Muscle of back (tissue), 13 donors: ENCODE measurements around the gene OR10K1. TPM values are rescaled to one million over a fixed set of nuclear protein-coding genes. Genes with fewer than 3 reads are reported as not detected.
A peak's percentile ranks its signal among the peaks of the same experiment; 100 is the strongest.
"Not testable (repeated sequence)": the region's sequence is repeated elsewhere in the genome, so short reads cannot be mapped to it uniquely, and the experiment has no call there.

Source experiments
- DNase-seq, 3 donors: peaks; one replicate each; pipeline versions ENCODE4 v3.0.0 to v3.0.0-alpha.2; 2013
- long read RNA-seq, 9 donors: transcript quantifications; one replicate each; lab custom pipeline, GENCODE V29; 2026
- polyA plus RNA-seq, 10 donors: library from polyadenylated mRNA; unstranded; fragments of 120-200 nt; gene quantifications; one replicate each; pipeline ENCODE4 v1.2.1, GENCODE V29; 2013; ENCODE audit not compliant: insufficient read length in 10 of 10

The OR10K1 gene
- polyA plus RNA-seq = not detected
- long read RNA-seq, donor 1 = 0 reads
- long read RNA-seq, donor 2 = 0 reads
- long read RNA-seq, donor 3 = 0 reads
- long read RNA-seq, donor 4 = 0 reads
- long read RNA-seq, donor 5 = 0 reads
- long read RNA-seq, donor 6 = 0 reads
- long read RNA-seq, donor 7 = 0 reads
- long read RNA-seq, donor 8 = 0 reads
- long read RNA-seq, donor 9 = 0 reads

GRCh38 chr1:158461534-158461933, at the start of gene OR10K1:
OR10K1 (plus strand) TSS chr1:158461834; CDS start chr1:158465562, 3,728 bp downstream.
- no peak for DNase-seq

- DNase-seq = no peak
These were observed 46.8 kb upstream of the OR10K1 start for GRCh38 chr1:158414651-158415345.

- no peak for DNase-seq
These were observed 44.0 kb upstream of the OR10K1 start for GRCh38 chr1:158417586-158417985.

- no peak for DNase-seq
These were observed 39.4 kb upstream of the OR10K1 start for GRCh38 chr1:158422212-158422611.

- DNase-seq = no peak
These were observed 36.6 kb upstream of the OR10K1 start for GRCh38 chr1:158425027-158425426.

- no peak for DNase-seq
These were observed 35.5 kb upstream of the OR10K1 start, which contains the start of gene OR10K2 for GRCh38 chr1:158426137-158426536. OR10K2 (minus strand) TSS chr1:158426237; CDS start chr1:158420866, 5,371 bp downstream.

- not testable (repeated sequence) for DNase-seq
These were observed 31.5 kb upstream of the OR10K1 start for GRCh38 chr1:158430163-158430562.

GRCh38 chr1:158434741-158435140, 26.9 kb upstream of the OR10K1 start:
- DNase-seq = no peak

- DNase-seq = no peak
These were observed 16.3 kb upstream of the OR10K1 start for GRCh38 chr1:158445376-158445775.

- DNase-seq = no peak
These were observed 7.1 kb upstream of the OR10K1 start for GRCh38 chr1:158454537-158454936.

GRCh38 chr1:158457246-158457645, 4.4 kb upstream of the OR10K1 start:
- no peak for DNase-seq

GRCh38 chr1:158458263-158458662, 3.4 kb upstream of the OR10K1 start:
- DNase-seq = no peak

- DNase-seq = no peak
These were observed 10.3 kb downstream of the OR10K1 start, which contains the start of gene OR10R2 for GRCh38 chr1:158471920-158472319. OR10R2 (plus strand) TSS chr1:158472220; CDS start chr1:158472326, 106 bp downstream.

- no peak for DNase-seq
These were observed 23.8 kb downstream of the OR10K1 start for GRCh38 chr1:158485455-158485854.

- no peak for DNase-seq
These were observed 29.7 kb downstream of the OR10K1 start for GRCh38 chr1:158491316-158491715.

- no peak for DNase-seq
These were observed 31.4 kb downstream of the OR10K1 start for GRCh38 chr1:158493054-158493453.

- DNase-seq = no peak
These were observed 33.2 kb downstream of the OR10K1 start for GRCh38 chr1:158494796-158495195.

GRCh38 chr1:158496374-158496773, 34.7 kb downstream of the OR10K1 start:
- DNase-seq = peak in 1 of 3 donors; percentile 30

- no peak for DNase-seq
These were observed 44.8 kb downstream of the OR10K1 start for GRCh38 chr1:158506369-158506987.

GRCh38 chr1:158507511-158507910, 45.9 kb downstream of the OR10K1 start:
- DNase-seq = no peak

- DNase-seq = peak; percentile 7 to 63 (median 41)
These were observed 48.0 kb downstream of the OR10K1 start for GRCh38 chr1:158509471-158510156.

- DNase-seq = no peak
These were observed 55.3 kb downstream of the OR10K1 start for GRCh38 chr1:158516966-158517365.
